ENCODE data around the gene SYNPO.
A peak's percentile ranks its signal among the peaks of the same experiment; 100 is the strongest.

Gene SYNPO

DNA sequence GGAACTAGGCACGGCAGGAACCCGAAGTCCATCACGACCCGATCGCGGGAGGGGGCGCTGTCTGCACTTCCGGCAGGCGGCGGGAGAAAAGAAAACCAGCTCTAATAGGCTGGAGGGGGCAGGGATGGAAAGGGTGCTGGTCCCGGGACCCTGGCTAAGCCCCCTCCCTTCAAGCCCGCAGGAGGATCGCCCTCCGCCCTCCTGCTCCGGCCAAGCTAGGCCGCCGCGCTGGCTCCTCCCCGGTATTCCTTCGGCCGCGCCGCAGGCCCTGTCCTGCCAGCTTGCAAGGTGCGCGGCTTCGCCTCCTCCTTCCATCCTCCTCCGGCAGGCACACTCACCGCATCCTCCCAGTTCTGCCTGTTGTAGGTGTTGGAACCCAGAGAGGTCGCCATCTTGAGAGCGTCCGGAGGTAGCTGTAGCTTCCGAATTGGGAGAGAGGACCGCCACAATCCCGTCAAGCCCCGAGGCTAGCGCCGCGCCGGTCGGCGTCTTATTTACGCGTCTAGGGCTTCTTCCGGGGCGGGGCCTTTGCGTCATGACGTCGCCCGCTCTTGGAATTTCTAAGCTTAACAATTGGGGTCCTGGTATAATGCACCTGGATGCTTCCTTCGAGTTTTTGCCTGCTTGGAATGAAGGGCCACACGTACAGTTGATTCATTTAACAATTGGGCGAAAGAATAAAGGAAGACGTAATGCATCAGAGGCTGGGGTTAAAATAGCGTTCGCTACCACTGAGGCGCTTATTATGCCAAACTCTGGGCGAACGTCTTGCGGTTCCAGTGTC is 60.3 kb downstream of the SYNPO start, which contains the start of gene RBM22:
TSS of gene RBM22 (minus strand) at position 469 of the 784 bp plus-strand sequence. CDS start at position 392, 77 bp downstream.
- DNase-seq = peak; percentile 85 to 92

DNA sequence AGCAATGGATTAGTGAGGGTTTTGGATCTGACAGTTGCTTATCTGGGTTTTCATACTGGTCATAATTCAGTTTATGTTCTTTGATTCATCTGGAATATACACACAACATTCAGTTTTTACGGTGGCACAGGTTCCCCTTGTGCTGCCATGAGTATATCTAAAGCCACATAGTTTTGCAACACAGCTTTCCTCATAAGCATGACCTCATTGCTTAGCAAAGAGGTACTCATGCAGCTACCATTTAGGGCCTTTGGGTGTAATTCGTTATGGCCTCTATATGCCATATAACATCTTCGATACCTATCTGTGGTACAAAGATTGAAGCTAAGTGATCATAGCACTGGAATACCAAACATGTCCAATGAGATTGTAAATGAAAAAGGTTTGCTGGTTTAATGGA is 63.3 kb downstream of the SYNPO start:
- DNase-seq = no peak

DNA sequence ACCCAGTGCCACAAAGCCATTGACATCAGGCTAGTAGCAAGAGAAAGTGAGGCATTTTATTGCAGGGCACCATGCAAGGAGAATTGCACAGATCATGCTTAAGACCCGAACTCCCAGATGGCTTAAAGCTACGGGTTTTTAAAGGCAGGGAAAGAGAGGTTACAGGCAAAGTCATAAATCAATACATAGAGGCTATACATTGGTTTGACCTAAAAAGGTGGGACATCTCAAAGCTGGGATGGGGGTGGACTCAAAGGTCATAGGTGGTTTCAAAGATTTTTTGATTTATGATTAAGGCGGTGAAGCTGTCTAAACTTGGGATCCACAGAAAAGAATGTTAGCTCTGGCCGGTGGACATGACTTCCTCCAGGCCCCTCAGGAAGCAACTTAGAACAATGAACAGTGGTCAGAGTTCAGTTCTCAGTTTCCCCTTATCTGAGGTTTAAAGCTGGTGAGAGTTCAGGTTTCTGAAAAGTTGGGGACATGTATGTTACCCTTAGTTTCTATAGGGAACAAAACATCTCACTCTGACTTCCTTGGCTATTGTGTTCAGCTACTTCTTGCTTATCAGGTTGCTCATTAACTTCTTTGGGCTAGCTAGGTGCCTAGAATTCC is 66.4 kb downstream of the SYNPO start:
- DNase-seq = no peak

Data from SHP77 (cell line).